Myometrial cell (primary cell): Measurements from ENCODE around the gene LMNB1. TPM values are rescaled to one million over a fixed set of nuclear protein-coding genes. Genes with fewer than 3 reads are reported as not detected.

Experiments used
- total RNA-seq: library from RNA; depleted of rRNA; stranded (reverse); fragments of >200 nt; gene quantifications from 2 replicates; pipeline ENCODE4 v1.2.3, GENCODE V29; 2015

Gene LMNB1, protein sequence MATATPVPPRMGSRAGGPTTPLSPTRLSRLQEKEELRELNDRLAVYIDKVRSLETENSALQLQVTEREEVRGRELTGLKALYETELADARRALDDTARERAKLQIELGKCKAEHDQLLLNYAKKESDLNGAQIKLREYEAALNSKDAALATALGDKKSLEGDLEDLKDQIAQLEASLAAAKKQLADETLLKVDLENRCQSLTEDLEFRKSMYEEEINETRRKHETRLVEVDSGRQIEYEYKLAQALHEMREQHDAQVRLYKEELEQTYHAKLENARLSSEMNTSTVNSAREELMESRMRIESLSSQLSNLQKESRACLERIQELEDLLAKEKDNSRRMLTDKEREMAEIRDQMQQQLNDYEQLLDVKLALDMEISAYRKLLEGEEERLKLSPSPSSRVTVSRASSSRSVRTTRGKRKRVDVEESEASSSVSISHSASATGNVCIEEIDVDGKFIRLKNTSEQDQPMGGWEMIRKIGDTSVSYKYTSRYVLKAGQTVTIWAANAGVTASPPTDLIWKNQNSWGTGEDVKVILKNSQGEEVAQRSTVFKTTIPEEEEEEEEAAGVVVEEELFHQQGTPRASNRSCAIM
- 39.5 and 71.8 TPM in 2 replicates for total RNA-seq

DNA sequence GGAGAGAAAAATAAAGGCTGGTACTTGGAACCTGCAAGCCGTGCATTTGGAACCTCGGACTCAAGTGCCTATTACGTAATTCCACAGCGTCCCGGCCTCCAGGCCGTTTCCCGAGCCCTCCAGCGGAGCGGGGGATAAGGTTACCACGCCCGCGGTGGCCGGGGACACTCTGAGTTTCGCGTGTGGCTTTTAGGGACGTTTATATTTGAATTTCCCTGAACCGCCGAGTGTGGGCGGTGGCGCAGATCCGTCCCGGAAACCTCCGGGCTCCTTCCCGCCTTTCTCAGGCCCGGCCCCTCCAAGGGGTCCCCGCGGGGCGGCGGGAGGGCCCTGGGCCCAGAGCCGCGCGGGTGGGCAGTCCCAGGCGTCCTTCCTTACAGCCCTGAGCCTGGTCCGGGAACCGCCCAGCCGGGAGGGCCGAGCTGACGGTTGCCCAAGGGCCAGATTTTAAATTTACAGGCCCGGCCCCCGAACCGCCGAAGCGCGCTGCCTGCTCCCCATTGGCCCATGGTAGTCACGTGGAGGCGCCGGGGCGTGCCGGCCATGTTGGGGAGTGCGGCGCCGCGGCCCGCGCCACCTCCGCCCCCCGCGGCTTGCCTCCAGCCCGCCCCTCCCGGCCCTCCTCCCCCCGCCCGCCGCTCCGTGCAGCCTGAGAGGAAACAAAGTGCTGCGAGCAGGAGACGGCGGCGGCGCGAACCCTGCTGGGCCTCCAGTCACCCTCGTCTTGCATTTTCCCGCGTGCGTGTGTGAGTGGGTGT is at the start of gene LMNB1:
TSS of gene LMNB1 (plus strand) at position 638 of the 758 bp plus-strand sequence. CDS start 373 bp downstream, outside the sequence.

Other genes starting within 250 kb of the LMNB1 start
- gene ALDH7A1, start 181.9 kb upstream of the LMNB1 start, total RNA-seq = 20.8 and 22.9 TPM in 2 replicates
- gene PHAX, start 176.2 kb upstream of the LMNB1 start, total RNA-seq = 45.7 and 50.7 TPM in 2 replicates